Measurements from ENCODE around the gene SLC22A3.

SLC22A3 gene

GRCh38 chr6:160362556-160362955, 14.4 kb downstream of the SLC22A3 start:
- no peak overlapping the region for H2AK5ac ChIP-seq (ENCODE audit: low read length, severe bottlenecking)
- no peak overlapping the region for H2BK15ac ChIP-seq (ENCODE audit: low read depth, poor library complexity, severe bottlenecking)
- no peak overlapping the region for H2BK120ac ChIP-seq (ENCODE audit: low read depth, low read length)
- H2BK5ac ChIP-seq (ENCODE audit: low read depth, low read length, poor library complexity, severe bottlenecking), result no peak overlapping the region
- H3K27ac ChIP-seq (ENCODE audit: low read length, poor library complexity, severe bottlenecking), result no peak overlapping the region
- H3K23ac ChIP-seq (ENCODE audit: low read length in 2 of 2), result no peak overlapping the region
- DNase-seq, result no peak
- H3K18ac ChIP-seq (ENCODE audit: low read depth in 1 of 2, low read length in 2 of 2), result no peak overlapping the region
- H3K4ac ChIP-seq (ENCODE audit: low read depth in 1 of 2, low read length in 2 of 2), result no peak overlapping the region
- H3K79me1 ChIP-seq (replicated peaks; ENCODE audit: low read length, poor library complexity, severe bottlenecking), result peaks cover 1% of the 10 kb centered on the region
- H3K14ac ChIP-seq (ENCODE audit: low read length in 2 of 2), result no peak overlapping the region
- H2AFZ ChIP-seq (ENCODE audit: low read depth, low read length), result no peak overlapping the region
- H3K4me2 ChIP-seq (ENCODE audit: low read length, poor library complexity, severe bottlenecking), result no peak overlapping the region
- no peak overlapping the region for H2BK12ac ChIP-seq (ENCODE audit: low read length in 2 of 2)
- no peaks in the 10 kb centered on the region for H3K27me3 ChIP-seq (ENCODE audit: control insufficient read depth in 1 of 2, insufficient read depth in 1 of 2, low read length in 2 of 2)
- no peak overlapping the region for H4K8ac ChIP-seq (ENCODE audit: low read length)
- no peak overlapping the region for H3K4me3 ChIP-seq (ENCODE audit: insufficient read depth in 1 of 2, low read depth in 1 of 2, low read length in 2 of 2)
- H3K36me3 ChIP-seq (ENCODE audit: control insufficient read depth in 1 of 2, insufficient read depth in 2 of 2, low read depth in 1 of 2, low read length in 2 of 2), result no peaks in the 10 kb centered on the region
- no peaks in the 10 kb centered on the region for H3K4me1 ChIP-seq (ENCODE audit: control insufficient read depth, insufficient read depth, low read depth, low read length)
- WGBS, result 91% methylated on average over 28 of the region's 28 CpGs
- no peak overlapping the region for H4K91ac ChIP-seq (ENCODE audit: low read length)
- H3K9me3 ChIP-seq (ENCODE audit: control insufficient read depth, low read length), result no peaks in the 10 kb centered on the region
- H3K9ac ChIP-seq (ENCODE audit: low read length), result no peak overlapping the region

GRCh38 chr6:160363016-160363996, 15.1 kb downstream of the SLC22A3 start:
- Histone ChIP-seq H3K14ac (ENCODE audit: low read length in 2 of 2) (no peak overlapping the region), H2AFZ (ENCODE audit: low read depth, low read length) (no peak overlapping the region), H2BK12ac (ENCODE audit: low read length in 2 of 2) (no peak overlapping the region), H4K8ac (ENCODE audit: low read length) (no peak overlapping the region), H3K79me1 (replicated peaks; ENCODE audit: low read length, poor library complexity, severe bottlenecking) (peaks cover 1% of the 10 kb centered on the region), H4K91ac (ENCODE audit: low read length) (no peak overlapping the region), H3K27ac (ENCODE audit: low read length, poor library complexity, severe bottlenecking) (no peak overlapping the region), H3K27me3 (ENCODE audit: control insufficient read depth in 1 of 2, insufficient read depth in 1 of 2, low read length in 2 of 2) (no peaks in the 10 kb centered on the region), H3K4me2 (ENCODE audit: low read length, poor library complexity, severe bottlenecking) (no peak overlapping the region), H3K4me1 (ENCODE audit: control insufficient read depth, insufficient read depth, low read depth, low read length) (no peaks in the 10 kb centered on the region), H2BK120ac (ENCODE audit: low read depth, low read length) (no peak overlapping the region), H3K4ac (ENCODE audit: low read depth in 1 of 2, low read length in 2 of 2) (no peak overlapping the region), H3K9me3 (ENCODE audit: control insufficient read depth, low read length) (no peaks in the 10 kb centered on the region), H3K4me3 (ENCODE audit: insufficient read depth in 1 of 2, low read depth in 1 of 2, low read length in 2 of 2) (no peak overlapping the region), H2AK5ac (ENCODE audit: low read length, severe bottlenecking) (no peak overlapping the region), H3K23ac (ENCODE audit: low read length in 2 of 2) (no peak overlapping the region), H3K9ac (ENCODE audit: low read length) (no peak overlapping the region), H2BK5ac (ENCODE audit: low read depth, low read length, poor library complexity, severe bottlenecking) (no peak overlapping the region), H3K36me3 (ENCODE audit: control insufficient read depth in 1 of 2, insufficient read depth in 2 of 2, low read depth in 1 of 2, low read length in 2 of 2) (no peaks in the 10 kb centered on the region), H2BK15ac (ENCODE audit: low read depth, poor library complexity, severe bottlenecking) (no peak overlapping the region), H3K18ac (ENCODE audit: low read depth in 1 of 2, low read length in 2 of 2) (no peak overlapping the region)
- DNase-seq, result no peak
- WGBS, result 88% methylated on average over 28 of the region's 30 CpGs

GRCh38 chr6:160365117-160365516, 16.9 kb downstream of the SLC22A3 start:
- Histone ChIP-seq H2AFZ (ENCODE audit: low read depth, low read length) (no peak overlapping the region), H4K91ac (ENCODE audit: low read length) (no peak overlapping the region), H4K8ac (ENCODE audit: low read length) (no peak overlapping the region), H3K27ac (ENCODE audit: low read length, poor library complexity, severe bottlenecking) (no peak overlapping the region), H3K14ac (ENCODE audit: low read length in 2 of 2) (no peak overlapping the region), H2BK12ac (ENCODE audit: low read length in 2 of 2) (no peak overlapping the region), H2AK5ac (ENCODE audit: low read length, severe bottlenecking) (no peak overlapping the region), H3K4me3 (ENCODE audit: insufficient read depth in 1 of 2, low read depth in 1 of 2, low read length in 2 of 2) (no peak overlapping the region), H3K4ac (ENCODE audit: low read depth in 1 of 2, low read length in 2 of 2) (no peak overlapping the region), H3K4me2 (ENCODE audit: low read length, poor library complexity, severe bottlenecking) (no peak overlapping the region), H3K23ac (ENCODE audit: low read length in 2 of 2) (no peak overlapping the region), H3K18ac (ENCODE audit: low read depth in 1 of 2, low read length in 2 of 2) (no peak overlapping the region), H3K27me3 (ENCODE audit: control insufficient read depth in 1 of 2, insufficient read depth in 1 of 2, low read length in 2 of 2) (no peaks in the 10 kb centered on the region), H2BK120ac (ENCODE audit: low read depth, low read length) (no peak overlapping the region), H3K4me1 (ENCODE audit: control insufficient read depth, insufficient read depth, low read depth, low read length) (no peaks in the 10 kb centered on the region), H3K79me1 (replicated peaks; ENCODE audit: low read length, poor library complexity, severe bottlenecking) (peaks cover 1% of the 10 kb centered on the region), H2BK5ac (ENCODE audit: low read depth, low read length, poor library complexity, severe bottlenecking) (no peak overlapping the region), H3K36me3 (ENCODE audit: control insufficient read depth in 1 of 2, insufficient read depth in 2 of 2, low read depth in 1 of 2, low read length in 2 of 2) (no peaks in the 10 kb centered on the region), H3K9ac (ENCODE audit: low read length) (no peak overlapping the region), H3K9me3 (ENCODE audit: control insufficient read depth, low read length) (no peaks in the 10 kb centered on the region), H2BK15ac (ENCODE audit: low read depth, poor library complexity, severe bottlenecking) (no peak overlapping the region)
- no peak for DNase-seq

GRCh38 chr6:160367798-160368547, 19.8 kb downstream of the SLC22A3 start:
- 73% methylated on average over 6 of the region's 6 CpGs for WGBS
- Histone ChIP-seq H3K36me3 (ENCODE audit: control insufficient read depth in 1 of 2, insufficient read depth in 2 of 2, low read depth in 1 of 2, low read length in 2 of 2) (no peaks in the 10 kb centered on the region), H3K27ac (ENCODE audit: low read length, poor library complexity, severe bottlenecking) (no peak overlapping the region), H3K4me2 (ENCODE audit: low read length, poor library complexity, severe bottlenecking) (no peak overlapping the region), H3K4me3 (ENCODE audit: insufficient read depth in 1 of 2, low read depth in 1 of 2, low read length in 2 of 2) (no peak overlapping the region), H3K18ac (ENCODE audit: low read depth in 1 of 2, low read length in 2 of 2) (no peak overlapping the region), H3K4me1 (ENCODE audit: control insufficient read depth, insufficient read depth, low read depth, low read length) (no peaks in the 10 kb centered on the region), H2BK12ac (ENCODE audit: low read length in 2 of 2) (no peak overlapping the region), H3K79me1 (replicated peaks; ENCODE audit: low read length, poor library complexity, severe bottlenecking) (peaks cover 1% of the 10 kb centered on the region), H2BK5ac (ENCODE audit: low read depth, low read length, poor library complexity, severe bottlenecking) (no peak overlapping the region), H2BK15ac (ENCODE audit: low read depth, poor library complexity, severe bottlenecking) (no peak overlapping the region), H2AFZ (ENCODE audit: low read depth, low read length) (no peak overlapping the region), H2AK5ac (ENCODE audit: low read length, severe bottlenecking) (no peak overlapping the region), H3K4ac (ENCODE audit: low read depth in 1 of 2, low read length in 2 of 2) (no peak overlapping the region), H4K91ac (ENCODE audit: low read length) (no peak overlapping the region), H3K23ac (ENCODE audit: low read length in 2 of 2) (no peak overlapping the region), H4K8ac (ENCODE audit: low read length) (no peak overlapping the region), H3K27me3 (ENCODE audit: control insufficient read depth in 1 of 2, insufficient read depth in 1 of 2, low read length in 2 of 2) (no peaks in the 10 kb centered on the region), H2BK120ac (ENCODE audit: low read depth, low read length) (no peak overlapping the region), H3K9me3 (ENCODE audit: control insufficient read depth, low read length) (no peaks in the 10 kb centered on the region), H3K14ac (ENCODE audit: low read length in 2 of 2) (no peak overlapping the region), H3K9ac (ENCODE audit: low read length) (no peak overlapping the region)
- DNase-seq, result no peak
